Hepatocyte (in vitro differentiated cells): Measurements from ENCODE around the gene PTPRT. TPM values are rescaled to one million over a fixed set of nuclear protein-coding genes. Genes with fewer than 3 reads are reported as not detected.

Experiments
- DNase-seq: peaks from one replicate; pipeline ENCODE4 v3.0.0-alpha.2; 2016; ENCODE audit warnings: low spot score
- H2AFZ ChIP-seq: fragments of 200-600 bp; sonication (generic); 2 replicates; pipeline ENCODE4 v1.6.0; 2016; ENCODE audit warnings: antibody characterized with exemption, mild to moderate bottlenecking
- H3K27ac ChIP-seq: fragments of 200-600 bp; sonication (generic); 2 replicates; pipeline ENCODE4 v1.5.1; 2016; ENCODE audit warnings: mild to moderate bottlenecking
- H3K27me3 ChIP-seq: fragments of 200-600 bp; sonication (generic); 2 replicates; pipeline ENCODE4 v1.6.1; 2016
- H3K36me3 ChIP-seq: fragments of 200-600 bp; sonication (generic); replicated peaks from 2 replicates; pipeline ENCODE4 v1.5.1; 2016; ENCODE audit warnings: low read depth; ENCODE audit not compliant: insufficient read depth
- H3K4me1 ChIP-seq: fragments of 200-600 bp; sonication (generic); 2 replicates; pipeline ENCODE4 v1.5.1; 2016; ENCODE audit warnings: mild to moderate bottlenecking, moderate library complexity; ENCODE audit not compliant: insufficient read depth
- H3K4me2 ChIP-seq: fragments of 200-600 bp; sonication (generic); 2 replicates; pipeline ENCODE4 v1.6.0; 2016
- H3K4me3 ChIP-seq: fragments of 200-600 bp; sonication (generic); 2 replicates; pipeline ENCODE4 v1.5.1; 2016; ENCODE audit warnings: mild to moderate bottlenecking
- H3K79me2 ChIP-seq: fragments of 200-600 bp; sonication (generic); 2 replicates; pipeline ENCODE4 v1.6.0; 2017; ENCODE audit warnings: mild to moderate bottlenecking
- H3K9me2 ChIP-seq: fragments of 200-600 bp; sonication (generic); replicated peaks from 2 replicates; pipeline ENCODE4 v1.6.0; 2017; ENCODE audit warnings: mild to moderate bottlenecking; ENCODE audit not compliant: insufficient read depth
- H3K9me3 ChIP-seq: fragments of 200-600 bp; sonication (generic); 2 replicates; pipeline ENCODE4 v1.5.1; 2016; ENCODE audit warnings: low read depth, mild to moderate bottlenecking
- H4K20me1 ChIP-seq: fragments of 200-600 bp; sonication (generic); 2 replicates; pipeline ENCODE4 v1.6.0; 2016; ENCODE audit warnings: mild to moderate bottlenecking; ENCODE audit not compliant: insufficient read depth, poor library complexity, severe bottlenecking
- EZH2 ChIP-seq: fragments of 200-600 bp; sonication (generic); IDR thresholded peaks from 2 replicates; pipeline ENCODE4 v1.6.1; 2016; ENCODE audit warnings: antibody characterized with exemption, mild to moderate bottlenecking, borderline replicate concordance
- EZH2phosphoT487 ChIP-seq: fragments of 200-600 bp; sonication (generic); IDR thresholded peaks from one replicate; pipeline ENCODE4 v1.6.1; 2018; ENCODE audit warnings: antibody characterized with exemption, mild to moderate bottlenecking, low read depth, moderate library complexity; ENCODE audit not compliant: unreplicated experiment, severe bottlenecking
- WGBS: methylation state at CpG from one replicate; pipeline ENCODE4 v1.1.6; 2016; ENCODE audit warnings: low lambda C conversion rate; ENCODE audit errors: missing lambda C conversion rate; 5-methylcytosine and 5-hydroxymethylcytosine counted together
- polyA plus RNA-seq: library from polyadenylated mRNA; unstranded; fragments of >200 nt; fragmentation: Nextera tagmentation; extraction: Ambion mirVana; gene quantifications from 2 replicates; pipeline ENCODE4 v1.2.1, GENCODE V29; 2016
- total RNA-seq: library from RNA; depleted of rRNA; stranded (reverse); fragments of >200 nt; gene quantifications from 2 replicates; pipeline ENCODE4 v1.2.3, GENCODE V29; 2014
- TF ChIP-seq, protein P1 (sequence below): fragments of 200-600 bp; sonication (generic); IDR thresholded peaks from 2 replicates; pipeline ENCODE4 v1.5.1; 2016; ENCODE audit warnings: antibody characterized with exemption, mild to moderate bottlenecking; ENCODE audit not compliant: poor library complexity

The PTPRT gene
- total and polyA plus RNA-seq, 2 experiments from 2014 or later = 0.47 to 0.83 TPM

DNA sequence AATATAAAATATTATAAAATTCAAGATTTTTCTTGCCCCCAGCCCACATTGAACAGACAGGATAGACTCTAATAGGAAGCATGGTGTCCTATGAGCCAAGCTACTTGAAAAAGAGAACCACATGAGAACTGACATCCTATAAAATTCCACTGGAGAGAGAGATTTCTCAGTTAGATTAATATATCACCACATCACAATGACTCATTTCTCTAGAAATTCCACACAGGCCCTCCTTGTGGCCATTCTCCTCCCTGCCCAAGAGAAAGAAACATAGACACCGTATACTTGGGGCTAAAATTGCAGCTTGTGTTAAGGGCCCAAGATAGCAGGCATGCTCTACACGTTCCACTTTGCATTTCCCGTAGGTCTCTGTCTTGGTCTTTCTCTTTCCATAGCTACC is 481.4 kb downstream of the PTPRT start:
- Histone ChIP-seq H4K20me1 (no peaks in the 10 kb centered on the region), H3K4me2 (no peak overlapping the region), H2AFZ (no peak overlapping the region), H3K79me2 (no peaks in the 10 kb centered on the region), H3K4me1 (no peaks in the 10 kb centered on the region), H3K36me3 (no peaks in the 10 kb centered on the region), H3K9me3 (no peaks in the 10 kb centered on the region), H3K9me2 (no peaks in the 10 kb centered on the region), H3K4me3 (no peak overlapping the region), H3K27me3 (no peaks in the 10 kb centered on the region), H3K27ac (no peak overlapping the region)
- TF ChIP-seq EZH2 (no peak), EZH2phosphoT487 (no peak)
- TF ChIP-seq, protein P1, sequence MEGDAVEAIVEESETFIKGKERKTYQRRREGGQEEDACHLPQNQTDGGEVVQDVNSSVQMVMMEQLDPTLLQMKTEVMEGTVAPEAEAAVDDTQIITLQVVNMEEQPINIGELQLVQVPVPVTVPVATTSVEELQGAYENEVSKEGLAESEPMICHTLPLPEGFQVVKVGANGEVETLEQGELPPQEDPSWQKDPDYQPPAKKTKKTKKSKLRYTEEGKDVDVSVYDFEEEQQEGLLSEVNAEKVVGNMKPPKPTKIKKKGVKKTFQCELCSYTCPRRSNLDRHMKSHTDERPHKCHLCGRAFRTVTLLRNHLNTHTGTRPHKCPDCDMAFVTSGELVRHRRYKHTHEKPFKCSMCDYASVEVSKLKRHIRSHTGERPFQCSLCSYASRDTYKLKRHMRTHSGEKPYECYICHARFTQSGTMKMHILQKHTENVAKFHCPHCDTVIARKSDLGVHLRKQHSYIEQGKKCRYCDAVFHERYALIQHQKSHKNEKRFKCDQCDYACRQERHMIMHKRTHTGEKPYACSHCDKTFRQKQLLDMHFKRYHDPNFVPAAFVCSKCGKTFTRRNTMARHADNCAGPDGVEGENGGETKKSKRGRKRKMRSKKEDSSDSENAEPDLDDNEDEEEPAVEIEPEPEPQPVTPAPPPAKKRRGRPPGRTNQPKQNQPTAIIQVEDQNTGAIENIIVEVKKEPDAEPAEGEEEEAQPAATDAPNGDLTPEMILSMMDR = no peak
- no peak for DNase-seq
- 84% methylated on average over 3 of the region's 3 CpGs for WGBS

DNA sequence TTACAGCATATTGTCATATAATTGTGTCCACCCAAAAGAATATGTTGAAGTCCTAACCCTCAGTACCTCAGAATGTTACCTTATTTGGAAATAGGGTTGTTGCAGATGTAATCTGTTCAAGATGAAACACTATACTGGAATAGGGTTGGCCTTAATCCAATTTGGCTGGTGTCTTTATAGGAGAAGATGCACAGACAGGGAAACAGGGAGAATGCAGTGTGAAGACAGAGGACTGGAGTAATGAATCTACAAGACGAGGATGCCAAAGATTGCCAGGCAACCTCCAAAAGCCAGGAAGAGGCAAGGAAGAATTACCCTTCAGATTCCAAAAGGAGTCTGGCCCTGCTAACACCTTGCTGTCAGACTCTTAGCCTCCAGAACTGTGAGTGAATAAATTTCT is 482.9 kb downstream of the PTPRT start:
- H3K79me2 ChIP-seq = no peaks in the 10 kb centered on the region
- H3K4me3 ChIP-seq = no peak overlapping the region
- 47% methylated on average over 1 of the region's 1 CpG for WGBS
- no peaks in the 10 kb centered on the region for H3K9me3 ChIP-seq
- H3K4me2 ChIP-seq = no peak overlapping the region
- H4K20me1 ChIP-seq = no peaks in the 10 kb centered on the region
- no peak overlapping the region for H2AFZ ChIP-seq
- H3K4me1 ChIP-seq = no peaks in the 10 kb centered on the region
- DNase-seq = no peak
- H3K36me3 ChIP-seq = no peaks in the 10 kb centered on the region
- H3K27me3 ChIP-seq = no peaks in the 10 kb centered on the region
- no peak for TF ChIP-seq EZH2phosphoT487
- no peak for TF ChIP-seq EZH2
- TF ChIP-seq, protein P1 = no peak
- H3K27ac ChIP-seq = no peak overlapping the region
- H3K9me2 ChIP-seq = no peaks in the 10 kb centered on the region

DNA sequence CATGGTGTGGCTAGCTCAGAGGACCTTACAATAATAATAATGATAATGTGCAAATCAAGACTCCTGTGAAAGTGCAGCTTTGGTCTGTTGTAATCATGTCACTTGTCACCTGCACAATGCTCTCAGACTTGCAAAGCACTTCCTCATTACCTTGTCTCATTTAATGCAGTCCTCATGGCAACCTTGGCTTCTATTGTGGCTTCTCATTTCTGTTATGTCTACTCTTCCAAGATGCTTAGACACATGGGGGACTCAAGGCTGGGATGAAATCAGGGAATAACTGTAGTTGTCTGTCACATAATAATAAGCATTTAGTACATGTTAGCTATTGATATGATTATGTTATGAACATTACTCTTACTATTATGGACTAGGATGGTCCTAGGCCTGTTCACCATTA is 484.2 kb downstream of the PTPRT start:
- TF ChIP-seq EZH2phosphoT487 (no peak), EZH2 (no peak)
- TF ChIP-seq, protein P1 = no peak

DNA sequence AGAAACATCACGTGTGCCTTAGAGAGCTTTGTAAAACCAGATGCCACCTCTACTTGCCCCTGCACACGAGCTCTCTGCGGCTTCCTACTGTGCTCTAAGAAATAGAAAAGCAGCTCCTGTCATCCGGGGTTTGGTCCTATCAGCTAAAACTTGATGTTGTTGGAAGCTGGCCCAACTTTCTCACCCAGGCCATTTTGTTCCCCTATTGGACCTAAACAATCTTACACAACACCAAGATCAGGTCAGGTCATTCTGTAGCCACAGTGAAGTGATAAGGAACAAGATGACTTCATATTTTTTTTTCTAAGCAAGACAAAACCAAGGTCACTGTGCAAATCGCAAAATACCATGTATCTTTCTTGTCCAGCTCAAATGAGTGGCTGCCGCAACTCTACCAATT is 486.0 kb downstream of the PTPRT start:
- no peaks in the 10 kb centered on the region for H3K36me3 ChIP-seq
- WGBS = 72% methylated on average over 6 of the region's 6 CpGs

More for the DNA sequence above, 484.2 kb downstream of the PTPRT start:
- no peak overlapping the region for H3K4me2 ChIP-seq
- no peak overlapping the region for H2AFZ ChIP-seq
- H3K4me3 ChIP-seq = no peak overlapping the region
- H3K27ac ChIP-seq = no peak overlapping the region
- no peaks in the 10 kb centered on the region for H3K4me1 ChIP-seq
- H3K9me3 ChIP-seq = no peaks in the 10 kb centered on the region
- no peak for DNase-seq
- no peaks in the 10 kb centered on the region for H3K79me2 ChIP-seq
- no peaks in the 10 kb centered on the region for H3K36me3 ChIP-seq
- H3K27me3 ChIP-seq = no peaks in the 10 kb centered on the region
- no peaks in the 10 kb centered on the region for H3K9me2 ChIP-seq
- H4K20me1 ChIP-seq = no peaks in the 10 kb centered on the region

More for the DNA sequence above, 486.0 kb downstream of the PTPRT start:
- Histone ChIP-seq H2AFZ (no peak overlapping the region), H3K27me3 (no peaks in the 10 kb centered on the region), H3K9me3 (no peaks in the 10 kb centered on the region), H3K4me1 (no peaks in the 10 kb centered on the region), H4K20me1 (no peaks in the 10 kb centered on the region), H3K79me2 (no peaks in the 10 kb centered on the region), H3K9me2 (no peaks in the 10 kb centered on the region), H3K4me3 (no peak overlapping the region), H3K4me2 (no peak overlapping the region), H3K27ac (no peak overlapping the region)
- DNase-seq = no peak
- TF ChIP-seq EZH2 (no peak), EZH2phosphoT487 (no peak)
- TF ChIP-seq, protein P1 = no peak
